GM12872 (cell line): ENCODE results near the gene RPL13A.

ENCODE experiments used
- CTCF ChIP-seq: IDR thresholded peaks from 3 replicates; pipeline ENCODE4 v1.5.1; 2011; ENCODE audit warnings: low read depth, mild to moderate bottlenecking, low read length, moderate library complexity; ENCODE audit not compliant: insufficient read depth

RPL13A gene

DNA sequence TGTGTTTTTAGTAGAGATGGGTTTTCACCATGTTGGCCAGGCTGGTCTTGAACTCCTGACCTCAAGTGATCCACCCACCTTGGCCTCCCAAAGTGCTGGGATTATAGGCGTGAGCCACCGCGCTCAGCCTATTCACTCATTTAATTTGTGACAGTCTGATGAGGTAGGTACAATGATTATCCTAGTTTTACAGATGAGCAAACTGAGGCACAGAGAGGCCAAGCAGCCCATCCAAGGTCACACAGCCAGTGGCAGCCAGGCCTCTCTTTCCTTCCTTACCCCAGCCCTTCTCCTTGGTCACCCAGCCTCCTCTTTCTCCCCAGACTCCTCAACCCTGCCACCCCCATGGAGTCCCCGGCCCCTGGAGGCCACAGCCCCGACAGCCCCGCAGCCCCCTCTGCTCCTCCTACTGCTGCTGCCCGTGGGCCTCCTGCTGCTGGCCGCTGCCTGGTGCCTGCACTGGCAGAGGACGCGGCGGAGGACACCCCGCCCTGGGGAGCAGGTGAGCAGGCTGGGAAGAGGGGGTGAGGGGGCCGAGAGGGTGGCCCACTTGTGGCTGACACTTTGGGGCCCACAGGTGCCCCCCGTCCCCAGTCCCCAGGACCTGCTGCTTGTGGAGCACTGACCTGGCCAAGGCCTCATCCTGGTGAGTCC lies 7.3 kb upstream of the RPL13A start:
- TF ChIP-seq CTCF: no peak

DNA sequence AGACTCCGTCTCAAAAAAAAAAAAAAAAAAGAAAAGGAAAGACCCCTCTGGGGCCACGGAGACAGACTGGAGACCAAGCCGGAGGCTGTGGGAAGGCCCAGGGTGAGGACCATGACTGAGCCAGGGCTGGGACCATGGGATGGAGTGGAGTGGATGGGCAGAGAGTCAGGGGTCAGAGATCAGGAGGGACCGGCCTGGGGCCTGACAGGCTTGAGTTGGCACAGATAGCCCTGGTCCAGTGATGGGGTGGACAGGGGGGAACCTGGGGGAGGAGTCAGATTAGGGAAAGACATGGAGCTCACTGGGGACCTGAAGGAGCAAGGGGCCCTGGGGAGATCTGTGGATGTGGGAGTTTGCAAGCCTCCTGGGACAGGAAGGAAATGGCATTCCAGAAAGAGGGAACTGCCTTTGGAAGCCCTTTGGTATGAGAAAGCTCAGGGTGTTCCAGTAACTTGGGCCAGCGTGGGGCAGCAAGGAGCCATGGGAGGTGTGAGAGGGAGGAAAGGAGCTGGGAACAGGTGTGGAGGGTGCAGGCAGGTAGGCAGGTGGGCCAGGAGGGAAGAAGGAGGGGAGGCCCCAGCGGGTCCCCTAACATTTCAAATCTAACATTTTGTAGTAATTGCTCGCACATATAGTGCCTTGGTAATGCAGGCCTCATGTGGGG lies 6.3 kb upstream of the RPL13A start:
- no peak for TF ChIP-seq CTCF

GRCh38 chr19:49486232-49486631 lies 1.2 kb upstream of the RPL13A start:
- TF ChIP-seq CTCF: no peak

GRCh38 chr19:49486710-49487276 lies 615 bp upstream of the RPL13A start:
- TF ChIP-seq CTCF: no peak

DNA sequence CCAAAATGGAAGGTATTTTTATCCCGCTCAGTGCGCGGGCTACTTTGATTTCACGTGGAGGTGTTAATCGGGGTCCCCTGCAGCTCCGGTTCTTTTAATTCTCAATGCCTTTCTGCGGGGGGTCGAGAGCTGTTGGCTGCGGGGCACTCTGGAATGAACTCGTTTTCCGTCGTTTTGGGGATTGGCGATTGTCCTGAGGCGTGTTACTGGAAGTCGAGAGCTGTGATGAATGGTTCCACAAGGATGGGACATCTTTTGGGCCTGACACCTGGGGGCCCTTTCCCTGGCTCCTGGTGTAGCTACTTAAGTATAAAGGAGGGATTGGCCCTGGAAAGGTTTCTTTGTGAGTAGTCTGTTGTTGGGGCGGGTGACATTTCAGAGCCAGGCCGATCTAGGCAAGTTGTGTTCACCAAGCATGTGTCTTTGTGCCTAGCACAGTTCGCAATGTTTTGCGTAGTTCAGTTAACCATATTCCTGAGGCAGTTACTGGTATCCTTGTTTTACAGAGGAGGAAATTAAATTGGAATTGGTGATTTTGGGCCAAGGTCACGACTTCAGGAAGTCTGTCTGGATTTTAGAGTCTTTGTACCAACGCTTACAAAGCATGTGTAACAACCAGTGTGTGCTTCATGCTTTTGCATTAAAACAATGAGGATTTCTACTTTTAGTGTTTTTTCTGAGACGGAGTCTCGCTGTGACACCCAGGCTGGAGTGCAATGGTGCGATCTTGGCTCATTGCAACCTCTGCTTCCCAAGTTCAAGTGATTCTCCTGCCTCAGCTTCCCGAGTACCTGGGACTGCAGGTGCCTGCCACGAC lies 846 bp downstream of the RPL13A start:
- TF ChIP-seq CTCF: no peak

GRCh38 chr19:49488863-49489537 lies 1.6 kb downstream of the RPL13A start:
- no peak for TF ChIP-seq CTCF
